Activated T-cell treated with anti-CD3 and anti-CD28 coated beads, Interleukin-2, amount 50 U/mL, for 72 hours (primary cell): Measurements from ENCODE around the gene PIP4K2C. TPM values are rescaled to one million over a fixed set of nuclear protein-coding genes. Genes with fewer than 3 reads are reported as not detected.

ENCODE experiments used
- ATAC-seq, 2 donors: fragments of 150-1000 bp; cut with Tn5 transposase; replicated peaks in 1 of 2; 2 replicates each; pipeline ENCODE4 v1.10.0; 2021; ENCODE audit warnings: moderate library complexity in 2 of 2, mild to moderate bottlenecking in 1 of 2
- DNase-seq, 2 donors: peaks; one replicate each; pipeline ENCODE4 v3.0.0; 2021 to 2022; ENCODE audit warnings: mixed read lengths in 1 of 2
- H3K27ac Mint-ChIP-seq: one replicate; pipeline ENCODE4 v1.8.0; 2022; ENCODE audit warnings: mild to moderate bottlenecking, moderate library complexity, mixed read lengths
- H3K27me3 Mint-ChIP-seq: one replicate; pipeline ENCODE4 v1.8.0; 2022; ENCODE audit warnings: low read depth, mixed read lengths
- H3K36me3 Mint-ChIP-seq, 2 donors: one replicate each; pipeline ENCODE4 v1.8.0; 2022; ENCODE audit warnings: mixed read lengths in 2 of 2, mild to moderate bottlenecking in 1 of 2; ENCODE audit not compliant: insufficient read depth in 2 of 2
- H3K4me1 Mint-ChIP-seq: one replicate; pipeline ENCODE4 v1.8.0; 2022; ENCODE audit warnings: low read depth, mixed read lengths
- H3K4me3 Mint-ChIP-seq, 2 donors: one replicate each; pipeline ENCODE4 v1.8.0; 2022; ENCODE audit warnings: mild to moderate bottlenecking in 2 of 2, mixed read lengths in 2 of 2, moderate library complexity in 2 of 2
- H3K9me3 Mint-ChIP-seq, 2 donors: one replicate each; pipeline ENCODE4 v1.8.0; 2022; ENCODE audit warnings: mixed read lengths in 2 of 2
- total RNA-seq, 2 donors: library from RNA; stranded (reverse); gene quantifications; one replicate each; pipeline ENCODE4 v1.2.3, GENCODE V29; 2022

The PIP4K2C gene
- total RNA-seq, 2 donors from 2014 or later = 21.3 to 23.1 TPM

DNA sequence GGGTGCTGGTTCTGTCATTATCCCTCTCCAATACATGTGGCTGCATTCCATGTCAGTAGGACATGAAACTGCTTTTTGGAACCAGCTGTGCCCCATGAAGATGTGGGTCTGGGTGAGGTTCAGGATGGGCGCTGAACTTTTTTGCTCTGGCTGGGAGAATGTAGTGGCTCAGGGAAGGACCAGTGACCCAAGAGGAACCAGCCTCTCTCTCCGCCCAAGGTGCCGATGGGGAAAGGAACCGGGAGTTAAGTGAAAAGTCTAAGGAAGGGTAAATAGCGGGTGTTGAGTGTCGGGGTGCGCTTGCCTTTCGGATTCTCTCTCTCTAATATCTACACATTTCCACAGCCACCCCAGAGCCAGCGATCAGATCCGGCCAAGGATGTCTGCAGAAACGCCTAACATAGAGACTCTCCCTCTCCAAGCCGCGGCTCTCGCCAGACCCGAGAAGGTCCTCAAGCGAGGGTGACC, 28.0 kb downstream of the PIP4K2C start:
- no peaks in the 10 kb centered on the region for H3K36me3 Mint-ChIP-seq
- peak overlapping the region; percentile 59 for H3K4me3 Mint-ChIP-seq
- H3K9me3 Mint-ChIP-seq = no peaks in the 10 kb centered on the region
- H3K27me3 Mint-ChIP-seq = peaks cover 73% of the 10 kb centered on the region
- H3K27ac Mint-ChIP-seq = no peak overlapping the region
- H3K4me1 Mint-ChIP-seq = peaks cover 37% of the 10 kb centered on the region
- DNase-seq = no peak
- ATAC-seq = no peak

DNA sequence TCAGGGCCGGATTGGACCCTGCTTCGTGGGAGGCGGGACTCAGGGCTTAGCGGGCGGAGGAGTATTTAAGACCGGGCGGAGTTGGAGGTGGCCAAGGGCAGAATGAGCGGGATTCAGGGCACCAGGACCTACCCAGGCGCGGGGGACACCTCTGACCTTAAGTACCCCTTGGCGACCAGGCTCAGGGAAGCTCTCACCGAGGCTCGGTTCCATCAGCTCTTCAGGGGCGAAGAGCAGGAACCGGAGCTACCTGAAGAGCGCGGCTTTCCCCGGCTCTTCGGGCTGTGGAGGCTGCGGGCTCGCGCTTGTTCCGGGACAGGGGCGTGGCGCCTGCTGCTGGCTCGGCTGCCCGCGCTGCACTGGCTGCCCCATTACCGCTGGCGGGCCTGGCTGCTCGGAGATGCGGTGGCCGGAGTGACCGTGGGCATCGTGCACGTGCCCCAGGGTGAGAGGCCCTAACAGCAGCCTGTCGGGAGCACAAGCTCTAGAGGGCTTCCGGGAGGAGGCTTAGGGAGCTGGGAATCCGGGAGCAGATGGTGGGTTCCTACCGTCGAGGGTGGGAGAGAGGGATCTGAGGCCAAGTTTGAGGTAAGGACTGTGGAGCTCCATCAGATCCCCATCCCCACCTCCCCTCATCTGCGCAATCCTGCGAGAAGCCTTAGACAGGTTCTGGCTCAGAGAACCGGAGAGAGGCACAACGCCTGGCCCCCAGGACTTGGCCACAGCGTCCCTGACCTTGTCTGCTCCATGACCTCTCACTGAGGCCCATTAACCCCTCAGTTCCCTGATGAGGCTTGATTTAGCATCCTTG, 28.6 kb downstream of the PIP4K2C start:
- Mint-ChIP-seq H3K4me1 (peaks cover 33% of the 10 kb centered on the region), H3K36me3 (no peaks in the 10 kb centered on the region), H3K27me3 (peaks cover 80% of the 10 kb centered on the region), H3K9me3 (no peaks in the 10 kb centered on the region), H3K4me3 (peak overlapping the region; percentile 59), H3K27ac (no peak overlapping the region)
- DNase-seq = peak; percentile 27 to 37
- ATAC-seq = peak; percentile 42 to 47

DNA sequence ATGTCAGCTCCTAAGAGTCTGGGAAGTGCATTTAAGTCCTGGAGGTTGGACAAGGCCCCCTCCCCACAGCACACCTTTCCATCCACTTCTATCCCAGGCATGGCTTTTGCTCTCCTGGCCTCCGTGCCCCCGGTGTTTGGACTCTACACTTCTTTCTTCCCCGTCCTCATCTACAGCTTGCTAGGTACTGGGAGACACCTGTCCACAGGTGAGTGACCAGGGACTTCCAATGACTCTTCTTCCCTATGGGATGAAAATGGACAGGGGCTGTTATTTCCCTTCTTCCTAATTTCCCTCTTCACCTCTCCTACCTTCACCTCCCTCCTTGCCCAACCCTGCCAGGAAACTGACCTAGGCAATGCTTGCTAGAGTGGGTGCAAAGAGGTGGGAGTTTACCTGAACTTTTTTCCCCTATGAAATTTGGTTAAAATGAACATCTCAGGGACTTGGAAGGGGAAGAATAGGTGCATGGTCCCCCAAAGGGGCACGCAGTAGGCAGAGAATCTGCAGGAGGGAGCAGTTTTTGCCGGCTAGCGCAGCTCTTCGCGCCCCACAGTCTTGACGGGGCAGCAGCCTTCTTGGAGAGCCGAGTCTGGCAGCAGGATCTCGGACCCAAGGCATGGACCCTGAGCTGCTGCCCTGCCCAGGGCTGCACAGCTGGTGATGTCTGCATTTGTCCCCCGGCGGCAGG, 29.4 kb downstream of the PIP4K2C start:
- peak overlapping the region; percentile 84 to 86 for H3K4me3 Mint-ChIP-seq
- H3K36me3 Mint-ChIP-seq = no peaks in the 10 kb centered on the region
- H3K27ac Mint-ChIP-seq = no peak overlapping the region
- H3K4me1 Mint-ChIP-seq = peaks cover 33% of the 10 kb centered on the region
- H3K27me3 Mint-ChIP-seq = peaks cover 87% of the 10 kb centered on the region
- H3K9me3 Mint-ChIP-seq = no peaks in the 10 kb centered on the region
- ATAC-seq = no peak
- no peak for DNase-seq

DNA sequence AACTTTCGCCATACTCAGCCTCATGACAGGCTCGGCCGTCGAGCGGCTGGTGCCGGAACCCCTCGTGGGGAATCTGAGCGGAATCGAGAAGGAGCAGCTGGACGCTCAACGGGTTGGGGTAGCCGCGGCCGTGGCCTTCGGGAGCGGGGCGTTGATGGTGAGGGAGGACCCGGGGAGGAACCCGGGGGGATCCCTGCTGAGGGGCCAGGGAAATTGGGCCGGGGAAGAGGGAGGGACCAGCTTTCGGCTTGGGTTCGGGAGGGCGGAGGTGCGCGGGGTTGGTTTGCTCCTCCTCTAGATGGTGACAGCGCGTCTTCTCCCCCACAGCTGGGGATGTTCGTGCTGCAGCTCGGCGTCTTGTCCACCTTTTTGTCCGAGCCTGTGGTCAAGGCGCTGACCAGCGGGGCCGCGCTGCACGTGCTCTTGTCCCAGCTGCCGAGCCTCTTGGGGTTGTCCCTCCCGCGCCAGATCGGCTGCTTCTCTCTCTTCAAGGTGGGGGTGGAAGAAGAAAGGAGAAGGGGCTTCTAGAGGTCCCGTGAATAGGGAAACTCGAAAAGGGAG, 30.0 kb downstream of the PIP4K2C start:
- Mint-ChIP-seq H3K36me3 (no peaks in the 10 kb centered on the region), H3K4me3 (peak overlapping the region; percentile 84 to 86), H3K27ac (no peak overlapping the region), H3K9me3 (no peaks in the 10 kb centered on the region), H3K4me1 (peaks cover 35% of the 10 kb centered on the region), H3K27me3 (peaks cover 94% of the 10 kb centered on the region)
- ATAC-seq (peak; percentile 20 to 33), DNase-seq (no peak)

DNA sequence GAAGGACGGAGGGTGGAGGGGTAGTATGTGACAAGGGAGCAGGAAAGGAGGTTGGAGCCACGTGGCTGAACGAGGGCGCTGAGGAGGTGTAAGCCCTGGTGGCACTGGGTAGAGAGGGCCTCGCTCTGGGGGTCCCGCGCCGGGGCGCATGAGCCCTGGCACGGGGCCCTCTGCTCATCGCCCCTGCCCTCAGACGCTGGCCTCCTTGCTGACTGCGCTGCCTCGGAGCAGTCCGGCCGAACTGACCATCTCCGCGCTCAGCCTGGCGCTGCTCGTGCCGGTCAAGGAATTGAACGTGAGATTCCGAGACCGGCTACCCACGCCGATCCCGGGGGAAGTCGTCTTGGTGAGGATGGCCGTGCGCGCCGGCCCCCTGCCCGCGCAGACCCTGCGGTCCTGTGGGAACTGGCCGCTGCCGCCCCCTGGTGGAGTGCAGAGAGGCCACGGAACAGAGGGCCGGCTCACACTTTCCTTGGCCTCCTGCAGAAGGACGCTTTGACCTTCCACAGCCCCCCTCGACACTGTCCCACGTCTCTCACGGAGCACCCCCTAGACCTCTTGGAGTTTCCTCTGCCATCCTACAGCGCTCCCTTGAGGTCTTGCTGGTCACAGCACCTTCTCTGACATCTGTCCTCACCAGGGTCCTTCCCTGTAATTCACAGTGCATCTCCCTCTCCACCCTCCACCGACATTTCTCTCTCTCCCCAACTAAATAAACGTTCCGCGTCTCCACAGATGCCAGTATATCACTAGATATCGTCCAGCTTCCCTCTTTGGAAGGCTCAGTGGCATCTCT, 30.7 kb downstream of the PIP4K2C start:
- Mint-ChIP-seq H3K27ac (no peak overlapping the region), H3K27me3 (peaks cover 94% of the 10 kb centered on the region), H3K4me3 (peak overlapping the region; percentile 84 to 86), H3K36me3 (no peaks in the 10 kb centered on the region), H3K4me1 (peaks cover 42% of the 10 kb centered on the region), H3K9me3 (no peaks in the 10 kb centered on the region)
- ATAC-seq = peak; percentile 84 to 85
- peak; percentile 74 to 78 for DNase-seq

DNA sequence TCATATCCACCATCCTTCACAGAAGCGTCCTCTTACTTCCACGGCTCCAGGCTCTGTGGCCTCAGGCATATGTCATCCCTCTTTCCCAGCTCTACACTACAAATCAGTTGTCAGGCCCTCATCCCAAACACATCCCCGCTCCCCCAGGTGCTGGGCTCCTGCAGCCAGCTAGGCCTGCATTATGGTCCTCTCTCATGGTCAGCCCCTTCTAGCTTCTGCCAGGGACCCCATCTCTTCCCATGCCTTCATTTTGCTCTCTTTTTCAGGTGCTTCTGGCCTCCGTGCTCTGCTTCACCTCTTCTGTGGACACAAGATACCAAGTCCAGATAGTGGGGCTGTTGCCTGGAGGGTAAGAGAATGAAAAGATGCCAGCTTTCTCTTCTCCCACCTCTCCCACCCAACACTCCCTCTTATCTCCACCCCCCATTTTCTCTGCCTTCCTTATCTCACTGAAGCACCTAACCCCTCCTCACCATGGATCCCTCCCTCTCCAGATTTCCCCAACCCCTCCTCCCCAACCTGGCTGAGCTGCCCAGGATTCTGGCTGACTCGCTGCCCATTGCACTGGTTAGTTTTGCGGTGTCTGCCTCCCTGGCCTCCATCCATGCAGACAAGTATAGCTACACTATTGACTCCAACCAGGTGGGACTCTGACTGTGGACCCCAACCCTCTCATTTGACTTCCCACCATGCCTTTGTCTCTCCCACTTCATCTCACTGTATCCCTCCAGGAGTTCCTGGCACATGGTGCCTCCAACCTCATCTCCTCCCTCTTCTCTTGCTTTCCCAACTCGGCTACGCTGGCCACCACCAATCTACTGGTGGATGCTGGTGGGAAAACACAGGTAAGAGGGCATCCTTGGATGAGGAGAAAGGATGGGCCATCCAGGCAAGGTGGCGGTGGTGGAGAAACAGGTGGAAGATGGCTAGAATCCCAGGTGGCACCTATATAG, 31.6 kb downstream of the PIP4K2C start:
- no peaks in the 10 kb centered on the region for H3K36me3 Mint-ChIP-seq

DNA sequence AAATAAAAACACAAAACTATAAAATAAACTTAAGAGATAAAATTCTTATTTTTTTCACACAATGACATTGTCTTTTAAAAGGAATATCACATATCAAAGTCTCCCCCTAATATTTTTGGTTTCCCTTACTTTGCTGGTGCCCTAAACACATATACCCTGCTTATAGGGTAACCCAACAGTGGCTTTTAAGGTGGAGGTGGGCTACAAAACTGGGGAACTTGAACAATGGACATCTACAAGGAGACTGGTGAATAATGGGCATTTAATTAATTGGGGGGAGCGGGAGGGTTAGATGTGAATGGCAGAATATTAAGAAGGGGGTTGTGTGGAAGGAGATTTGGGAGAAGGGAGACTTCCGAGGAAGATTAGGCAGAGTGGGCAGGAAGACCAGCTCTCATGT, 32.4 kb downstream of the PIP4K2C start:
- peaks cover 93% of the 10 kb centered on the region for H3K27me3 Mint-ChIP-seq
- no peaks in the 10 kb centered on the region for H3K36me3 Mint-ChIP-seq
- H3K9me3 Mint-ChIP-seq = no peaks in the 10 kb centered on the region
- no peak for DNase-seq
- H3K27ac Mint-ChIP-seq = no peak overlapping the region
- no peak overlapping the region for H3K4me3 Mint-ChIP-seq
- ATAC-seq = no peak
- H3K4me1 Mint-ChIP-seq = peaks cover 46% of the 10 kb centered on the region

More for the DNA sequence above, 31.6 kb downstream of the PIP4K2C start:
- ATAC-seq (no peak), DNase-seq (no peak)
- Mint-ChIP-seq H3K9me3 (no peaks in the 10 kb centered on the region), H3K27ac (no peak overlapping the region), H3K27me3 (peaks cover 92% of the 10 kb centered on the region), H3K4me1 (peaks cover 46% of the 10 kb centered on the region), H3K4me3 (peak overlapping the region; percentile 84 to 86)

DNA sequence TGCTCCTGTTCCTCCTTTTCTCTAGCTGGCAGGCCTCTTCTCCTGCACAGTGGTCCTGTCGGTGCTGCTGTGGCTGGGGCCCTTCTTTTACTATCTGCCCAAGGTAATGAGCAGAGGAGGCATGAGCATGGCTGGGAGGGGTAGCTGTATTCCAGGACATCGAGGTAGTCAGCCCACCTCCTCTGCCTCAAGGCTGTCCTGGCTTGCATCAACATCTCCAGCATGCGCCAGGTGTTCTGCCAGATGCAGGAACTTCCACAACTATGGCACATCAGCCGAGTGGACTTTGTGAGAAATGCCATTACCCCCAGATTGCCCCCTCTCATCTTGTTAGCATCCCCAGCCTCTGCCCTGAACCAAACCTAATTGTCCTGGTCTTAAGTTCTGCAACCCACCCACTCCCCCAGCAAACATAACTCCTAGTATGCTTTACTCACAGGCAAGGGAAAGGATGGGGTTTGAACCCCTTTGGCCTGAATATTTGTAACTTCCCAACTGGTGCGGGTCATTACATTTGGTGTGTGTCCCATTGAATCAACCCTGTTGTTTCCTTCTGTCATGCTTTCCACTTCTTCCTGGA, 32.9 kb downstream of the PIP4K2C start:
- ATAC-seq (no peak), DNase-seq (no peak)
- Mint-ChIP-seq H3K9me3 (no peaks in the 10 kb centered on the region), H3K4me3 (no peak overlapping the region), H3K36me3 (no peaks in the 10 kb centered on the region), H3K27me3 (peaks cover 95% of the 10 kb centered on the region), H3K27ac (no peak overlapping the region), H3K4me1 (peaks cover 44% of the 10 kb centered on the region)

DNA sequence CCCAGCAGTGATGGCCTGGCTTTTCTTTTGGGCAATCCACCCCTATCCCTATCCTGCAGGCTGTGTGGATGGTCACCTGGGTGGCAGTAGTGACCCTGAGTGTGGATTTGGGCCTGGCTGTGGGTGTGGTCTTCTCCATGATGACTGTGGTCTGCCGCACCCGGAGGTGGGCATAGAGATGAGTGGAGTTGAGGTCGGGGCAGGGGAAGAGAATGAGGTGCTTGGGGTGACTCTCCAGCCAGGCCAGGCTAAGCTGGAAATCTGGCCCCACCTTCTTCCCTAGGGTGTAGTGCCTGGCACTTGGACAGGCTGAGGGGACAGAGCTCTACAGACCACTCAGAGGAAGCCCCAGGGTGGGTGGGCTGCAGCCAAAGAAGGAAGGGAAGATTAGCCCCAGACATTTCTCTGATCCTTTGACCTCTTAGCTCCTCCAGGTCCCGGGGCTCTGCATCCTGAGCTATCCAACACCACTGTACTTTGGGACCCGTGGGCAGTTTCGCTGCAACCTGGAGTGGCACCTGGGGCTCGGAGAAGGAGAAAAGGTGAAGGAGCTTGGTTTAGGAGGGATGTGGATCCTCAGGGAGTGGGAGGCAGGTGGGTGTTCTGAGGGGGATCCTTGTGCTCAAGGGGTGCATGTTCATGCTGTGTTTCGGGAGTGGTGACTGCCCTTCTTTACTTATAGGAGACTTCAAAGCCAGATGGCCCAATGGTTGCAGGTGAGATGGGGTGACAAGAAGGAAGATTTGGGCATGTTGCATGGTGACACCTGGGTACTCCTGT, 33.6 kb downstream of the PIP4K2C start:
- H3K4me3 Mint-ChIP-seq = no peak overlapping the region
- peaks cover 38% of the 10 kb centered on the region for H3K4me1 Mint-ChIP-seq

DNA sequence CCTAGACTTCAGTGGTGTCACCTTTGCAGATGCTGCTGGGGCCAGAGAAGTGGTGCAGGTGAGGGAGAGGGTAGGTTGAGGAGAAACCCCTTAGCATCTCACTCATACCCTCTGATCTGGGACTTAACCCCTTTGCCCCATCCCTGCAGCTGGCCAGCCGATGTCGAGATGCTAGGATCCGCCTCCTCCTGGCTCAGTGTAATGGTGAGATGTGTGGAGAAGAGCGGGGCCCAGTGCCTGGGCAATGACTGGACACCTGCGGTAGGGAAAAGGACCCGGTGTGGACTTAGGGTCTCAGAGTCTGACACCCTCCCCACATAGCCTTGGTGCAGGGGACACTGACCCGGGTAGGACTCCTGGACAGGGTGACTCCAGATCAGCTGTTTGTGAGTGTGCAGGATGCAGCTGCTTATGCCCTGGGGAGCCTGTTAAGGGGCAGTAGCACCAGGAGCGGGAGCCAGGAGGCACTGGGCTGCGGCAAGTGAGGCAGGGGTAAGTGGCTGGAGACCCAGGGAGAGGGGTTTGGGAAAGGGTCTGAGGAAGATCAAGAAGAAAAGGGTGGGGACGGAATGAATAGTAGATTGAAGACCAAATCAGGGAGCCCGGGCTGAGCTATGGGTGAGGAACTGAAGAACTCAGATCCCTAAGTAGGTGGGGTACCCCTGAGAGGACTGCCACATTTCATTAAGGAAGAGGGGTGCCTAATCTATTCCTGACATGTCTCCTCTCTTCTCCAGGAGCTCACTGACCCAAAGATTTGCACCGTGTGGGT, 34.5 kb downstream of the PIP4K2C start:
- Mint-ChIP-seq H3K4me3 (no peak overlapping the region), H3K27me3 (peaks cover 97% of the 10 kb centered on the region), H3K27ac (no peak overlapping the region), H3K4me1 (peaks cover 33% of the 10 kb centered on the region), H3K9me3 (no peaks in the 10 kb centered on the region), H3K36me3 (no peaks in the 10 kb centered on the region)
- no peak for DNase-seq
- ATAC-seq = no peak

More for the DNA sequence above, 33.6 kb downstream of the PIP4K2C start:
- H3K27me3 Mint-ChIP-seq = peaks cover 96% of the 10 kb centered on the region
- no peak for DNase-seq
- H3K36me3 Mint-ChIP-seq = no peaks in the 10 kb centered on the region
- no peak overlapping the region for H3K27ac Mint-ChIP-seq
- ATAC-seq = no peak
- no peaks in the 10 kb centered on the region for H3K9me3 Mint-ChIP-seq
